ENCODE measurements around the gene PPP6R1. TPM values are rescaled to one million over a fixed set of nuclear protein-coding genes. Genes with fewer than 3 reads are reported as not detected.

PPP6R1 gene
- total and polyA plus RNA-seq, 2 of the 13 experiments (the other 11 are each of a cell fraction or from before 2014, with no cell fraction given), result 25.8 to 54.0 TPM

GRCh38 chr19:55229145-55229788 is 29.6 kb downstream of the PPP6R1 start (continued):
- no peak for TF ChIP-seq KIAA2018 (CRISPR knock-in tag; IDR thresholded peaks at IDR 0.05; ENCODE audit: borderline replicate concordance)
- no peak for TF ChIP-seq NBN (conservative IDR thresholded peaks at IDR 0.05)
- TF ChIP-seq ZNF891 (CRISPR knock-in tag; IDR thresholded peaks at IDR 0.05), result 0 out of 2 replicates have a peak, but pooled peaks have one; percentile 31
- no peak for TF ChIP-seq HNRNPK (IDR thresholded peaks at IDR 0.05; ENCODE audit: low read depth, low read length, poor library complexity, severe bottlenecking)
- no peak for TF ChIP-seq MAFF (IDR thresholded peaks at IDR 0.05; ENCODE audit: low read depth, low read length)
- no peak for TF ChIP-seq MXI1 (IDR thresholded peaks at IDR 0.05; ENCODE audit: borderline replicate concordance, low read depth, low read length)
- no peak for TF ChIP-seq E2F1 (CRISPR knock-in tag; IDR thresholded peaks at IDR 0.05)
- TF ChIP-seq KAT7 (CRISPR knock-in tag; IDR thresholded peaks at IDR 0.05; ENCODE audit: borderline replicate concordance), result no peak
- TF ChIP-seq ZNF430 (CRISPR knock-in tag; IDR thresholded peaks at IDR 0.05), result no peak
- no peak for TF ChIP-seq ERF (CRISPR knock-in tag; IDR thresholded peaks at IDR 0.05)
- no peak for TF ChIP-seq CBFB (CRISPR knock-in tag; IDR thresholded peaks at IDR 0.05)
- TF ChIP-seq ZFYVE20 (CRISPR knock-in tag; IDR thresholded peaks at IDR 0.05; ENCODE audit: borderline replicate concordance, low read depth), result no peak
- no peak for TF ChIP-seq ZBTB14 (CRISPR knock-in tag; IDR thresholded peaks at IDR 0.05)
- no peak for TF ChIP-seq FOXO1 (CRISPR knock-in tag; IDR thresholded peaks at IDR 0.05)
- no peak for TF ChIP-seq CEBPG (CRISPR knock-in tag; IDR thresholded peaks at IDR 0.05)
- 0 out of 2 replicates have a peak, but pooled peaks have one; percentile 27 for TF ChIP-seq ETS1 (CRISPR knock-in tag; IDR thresholded peaks at IDR 0.05)
- TF ChIP-seq STAT5B (CRISPR knock-in tag; IDR thresholded peaks at IDR 0.05), result no peak
- no peak for TF ChIP-seq TRIM22 (IDR thresholded peaks at IDR 0.05)
